Dermis microvascular lymphatic vessel endothelial cell (primary cell): ENCODE measurements around the gene EFCAB3. TPM values are rescaled to one million over a fixed set of nuclear protein-coding genes. Genes with fewer than 3 reads are reported as not detected.
"Not testable (repeated sequence)": the region's sequence is repeated elsewhere in the genome, so short reads cannot be mapped to it uniquely, and the experiment has no call there.

Experiments used
- DNase-seq, 2 donors: peaks; one replicate each; pipeline versions ENCODE4 v3.0.0 to v3.0.0-alpha.2; 2010; ENCODE audit warnings: low read depth in 2 of 2
- total RNA-seq: library from RNA; depleted of rRNA; stranded (reverse); fragments of >200 nt; gene quantifications from 2 replicates; pipeline ENCODE4 v1.2.1, GENCODE V29; 2014

EFCAB3 gene
- not detected in 2 replicates for total RNA-seq

DNA sequence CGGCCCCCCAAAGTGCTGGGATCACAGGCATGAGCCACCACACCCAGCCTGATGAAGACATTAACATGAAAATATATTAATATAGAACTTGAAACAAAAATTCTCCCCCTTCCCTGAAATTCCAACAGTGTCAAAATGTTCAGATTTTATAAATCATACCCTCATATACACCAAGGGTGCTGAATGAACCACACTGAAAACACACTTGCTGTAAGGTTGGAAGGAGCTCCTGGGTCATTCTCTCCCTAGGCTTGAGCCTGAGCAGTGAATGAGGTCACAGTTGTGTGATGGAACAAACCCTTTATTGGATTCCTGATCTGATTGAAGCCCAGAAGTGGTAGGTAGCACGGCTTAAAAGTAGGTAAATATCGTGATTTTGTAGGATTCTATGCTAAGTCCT is at the start of gene EFCAB3:
Gene EFCAB3, plus strand, starts transcription at position 301 of the 400 bp plus-strand sequence. CDS start 2,427 bp downstream, outside the sequence.
- no peak for DNase-seq

DNA sequence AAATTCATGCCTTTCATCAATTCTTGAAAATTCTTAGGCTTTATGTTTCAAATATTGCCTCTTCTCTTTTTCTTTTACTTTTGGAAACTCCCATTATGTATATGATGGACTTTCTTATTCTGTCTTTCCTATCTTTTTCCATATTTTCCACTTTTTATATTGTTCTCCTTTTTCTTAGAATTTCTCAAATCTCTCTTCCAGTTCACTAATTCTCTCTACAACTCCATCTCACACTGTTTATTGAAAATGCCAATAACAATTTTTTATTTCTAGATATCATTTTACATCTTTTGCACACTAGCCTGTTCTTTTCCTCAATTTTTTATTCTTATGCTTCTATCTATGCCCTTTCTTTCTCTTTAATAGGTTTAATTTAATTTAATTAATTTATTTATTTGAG is 43.8 kb upstream of the EFCAB3 start:
- DNase-seq = no peak

DNA sequence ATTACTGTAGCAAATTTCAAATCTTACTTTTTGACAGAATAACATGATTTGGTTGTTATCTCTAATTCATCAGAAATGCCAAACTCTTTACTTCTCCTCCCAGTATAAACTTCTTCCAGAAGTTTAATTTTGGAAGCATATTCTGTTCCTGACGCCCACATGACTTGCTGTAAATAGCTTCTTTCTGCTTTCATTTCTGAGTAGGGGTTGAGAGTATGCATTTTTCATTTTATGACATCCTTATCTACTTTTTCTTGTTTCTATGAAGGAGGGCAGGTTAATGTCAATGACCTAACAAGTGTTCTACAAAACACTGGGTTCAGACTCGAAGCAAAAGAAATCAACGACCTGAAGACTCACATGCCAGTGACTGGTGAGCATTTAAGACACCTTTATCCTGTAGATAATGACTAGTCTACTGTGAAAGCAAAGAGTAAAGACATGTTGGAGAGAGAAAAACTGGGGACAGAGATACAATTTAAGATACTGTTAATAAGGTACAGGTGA is 36.5 kb upstream of the EFCAB3 start:
- no peak for DNase-seq

DNA sequence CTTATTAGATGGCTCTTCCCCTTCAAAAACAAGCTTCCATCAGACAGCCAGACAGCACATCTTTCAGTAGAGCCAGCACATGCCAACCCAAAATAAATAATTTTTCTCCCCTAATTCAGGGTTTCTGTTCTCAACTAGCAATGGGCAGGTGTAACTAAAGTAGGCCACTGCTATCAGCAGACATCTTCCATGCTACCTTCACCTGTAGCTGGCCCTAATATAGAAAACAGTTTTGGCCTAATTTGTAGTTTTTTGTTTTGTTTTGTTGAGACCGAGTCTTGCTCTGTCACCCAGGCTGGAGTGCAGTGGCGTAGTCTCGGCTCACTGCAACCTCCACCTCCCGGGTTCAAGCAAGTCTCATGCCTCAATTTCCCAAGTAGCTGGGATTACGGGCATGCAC is 29.2 kb upstream of the EFCAB3 start:
- no peak for DNase-seq

DNA sequence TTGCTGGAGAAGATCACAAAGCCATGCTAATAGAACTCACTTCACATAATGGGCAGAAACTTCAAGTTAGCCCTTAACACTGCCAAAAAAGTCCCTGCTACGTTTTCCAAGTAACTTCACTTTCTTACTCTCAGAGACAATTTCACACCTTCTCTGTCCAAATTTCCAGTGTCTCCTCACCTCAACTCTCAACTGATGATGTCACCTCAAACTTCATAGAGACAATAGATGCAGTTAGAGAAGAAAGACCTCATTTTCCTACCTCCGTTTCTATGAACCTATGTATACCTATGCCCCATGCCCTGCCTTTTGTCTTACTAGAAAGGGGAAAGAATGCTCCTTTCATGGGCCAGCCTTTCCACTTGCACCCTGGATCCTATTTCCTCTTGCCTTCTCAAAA is 14.2 kb upstream of the EFCAB3 start:
- DNase-seq = no peak

DNA sequence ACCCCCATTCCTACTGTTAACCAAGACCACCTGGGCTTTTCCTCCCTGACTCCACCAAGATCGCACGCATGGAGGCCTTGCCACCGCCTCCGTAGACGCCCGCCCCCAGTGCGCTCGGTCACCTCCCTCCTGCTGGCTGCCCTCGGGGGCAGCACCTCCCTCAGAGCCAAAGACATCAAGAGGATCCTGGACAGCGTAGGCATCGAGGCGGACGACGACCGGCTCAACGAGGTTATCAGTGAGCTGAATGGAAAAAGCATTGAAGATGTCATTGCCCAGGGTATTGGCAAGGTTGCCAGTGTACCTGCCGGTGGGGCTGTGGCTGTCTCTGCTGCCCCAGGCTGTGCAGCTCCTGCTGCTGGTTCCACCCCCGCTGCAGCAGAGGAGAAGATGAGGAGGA is 1.2 kb downstream of the EFCAB3 start:
- DNase-seq = no peak

DNA sequence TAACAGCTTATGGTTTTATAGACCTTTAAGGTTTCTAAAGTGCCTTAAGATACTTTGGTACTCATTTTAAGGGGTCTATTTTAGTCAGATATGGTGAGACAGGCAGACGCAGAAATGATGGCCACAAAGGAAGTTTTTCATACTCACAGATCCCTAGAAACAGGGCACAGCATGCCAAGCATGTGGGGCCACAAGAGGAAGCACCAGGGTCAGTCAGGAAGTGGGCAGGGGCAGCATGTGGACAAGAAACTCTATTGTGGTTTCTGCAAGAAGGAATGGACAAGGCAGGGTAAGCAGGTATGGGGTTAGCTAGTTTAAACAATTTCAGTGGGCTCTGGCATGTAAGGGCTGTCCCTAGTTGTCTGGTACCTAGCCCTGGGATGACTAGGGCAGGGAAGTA is 8.5 kb downstream of the EFCAB3 start:
- DNase-seq = no peak

DNA sequence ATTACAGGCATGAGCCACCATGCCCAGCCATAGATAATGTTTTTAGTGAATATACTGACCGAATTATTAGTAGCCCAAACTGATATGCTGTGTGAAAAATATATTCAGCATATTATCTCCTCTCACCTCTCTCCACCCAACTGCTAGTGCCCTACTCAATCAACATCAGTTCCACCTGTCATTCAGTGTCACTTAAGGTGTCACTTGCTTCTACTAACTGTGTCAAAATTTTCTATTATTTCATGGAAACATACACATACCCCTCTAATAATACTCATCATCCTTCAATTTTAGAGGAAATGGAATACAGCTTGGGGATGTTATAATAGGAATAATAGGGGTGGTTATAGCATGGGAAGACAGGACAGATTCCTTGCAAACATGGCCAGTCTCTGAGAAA is 12.6 kb downstream of the EFCAB3 start:
- DNase-seq = no peak

DNA sequence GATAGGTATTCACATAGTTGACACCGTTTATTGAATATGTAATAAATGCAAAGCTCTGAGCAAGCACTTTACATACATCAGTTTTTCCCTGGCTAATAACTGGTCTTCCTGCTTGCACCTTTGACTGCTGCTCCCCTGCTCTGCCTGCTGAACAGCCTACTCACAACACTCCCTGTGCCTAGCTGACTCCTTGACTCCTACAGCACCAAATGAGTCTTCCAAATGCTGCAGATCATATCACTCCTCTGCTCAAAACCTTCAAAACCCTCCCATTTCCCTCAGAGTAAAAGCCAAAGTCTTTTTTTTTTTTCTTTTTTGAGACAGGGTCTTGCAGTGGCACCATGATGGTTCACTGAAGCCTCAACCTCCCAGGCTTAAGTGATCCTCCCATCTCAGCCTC is 18.5 kb downstream of the EFCAB3 start:
- DNase-seq = no peak

DNA sequence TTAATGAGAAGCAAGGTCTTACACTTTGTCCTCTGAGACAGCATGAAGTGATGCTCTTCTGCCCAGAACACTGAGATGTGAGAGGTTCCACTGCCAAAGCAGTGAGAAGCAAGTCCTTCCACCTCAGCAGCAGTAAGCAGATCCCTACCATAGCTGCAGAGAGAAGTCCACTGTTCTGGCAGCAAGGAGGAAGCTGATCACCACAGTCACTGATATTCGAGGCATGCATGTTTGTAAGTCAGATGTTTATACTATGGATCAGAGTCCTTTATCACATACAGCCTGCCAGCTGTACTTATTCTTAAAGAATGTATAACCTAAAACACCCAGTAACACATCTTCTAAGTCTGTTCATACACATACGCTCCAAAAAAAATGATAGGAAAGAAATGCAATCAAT is 25.1 kb downstream of the EFCAB3 start:
- DNase-seq = no peak

DNA sequence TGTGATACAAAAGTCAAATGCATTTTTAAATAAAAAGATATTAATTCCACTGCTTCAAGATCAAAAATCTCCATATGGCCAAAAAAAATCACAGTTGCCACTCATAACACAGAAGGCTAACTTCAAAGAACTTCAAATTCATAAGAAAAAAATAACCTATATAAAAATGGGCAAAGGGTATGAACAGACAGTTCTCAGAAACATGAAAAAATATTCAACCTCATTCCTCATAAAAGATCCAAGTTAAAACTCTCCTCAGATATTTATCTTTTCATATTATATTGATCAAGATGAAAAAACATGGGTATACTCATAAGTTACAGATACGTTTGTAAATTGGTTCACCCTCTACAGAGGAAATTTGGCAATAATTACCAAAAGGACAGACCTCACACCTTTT is 32.7 kb downstream of the EFCAB3 start:
- DNase-seq = not testable (repeated sequence)

DNA sequence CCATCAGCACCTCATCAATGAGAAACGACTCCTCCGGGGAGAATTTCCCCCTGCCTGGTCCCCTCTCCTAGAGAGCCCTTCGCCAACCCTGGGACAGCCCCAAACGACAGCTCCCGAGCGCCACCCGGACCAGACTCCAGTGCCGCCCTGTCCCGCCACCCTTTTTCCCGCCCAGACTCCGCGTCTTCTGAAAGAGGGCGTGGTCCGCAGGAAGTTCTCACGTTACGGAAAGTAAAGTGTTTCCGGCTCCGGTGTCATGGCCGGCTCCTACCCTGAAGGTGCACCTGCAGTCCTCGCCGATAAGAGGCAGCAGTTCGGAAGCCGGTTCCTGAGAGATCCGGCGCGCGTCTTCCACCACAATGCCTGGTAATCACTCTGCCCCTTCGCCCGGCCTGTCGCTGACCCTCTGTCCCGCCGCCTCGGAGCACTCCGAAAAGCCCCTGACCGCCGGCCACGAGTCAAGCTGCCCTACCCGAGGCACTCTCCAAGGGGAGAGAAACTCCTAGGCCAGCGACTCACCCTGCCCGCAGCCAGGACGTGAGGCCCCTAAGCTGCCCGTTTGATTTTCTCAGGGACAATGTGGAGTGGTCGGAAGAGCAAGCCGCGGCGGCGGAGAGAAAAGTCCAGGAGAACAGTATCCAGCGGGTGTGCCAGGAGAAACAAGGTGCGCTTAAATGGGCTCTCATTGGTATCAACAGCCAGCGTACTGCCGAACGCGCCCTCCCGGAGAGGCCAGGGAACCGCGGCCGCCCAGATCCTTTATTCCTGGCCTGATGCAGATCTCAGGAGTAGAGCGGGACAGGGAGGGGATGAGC is 43.5 kb downstream of the EFCAB3 start, which contains the start of gene METTL2A:
Gene METTL2A, plus strand, starts transcription at position 251 of the 815 bp plus-strand sequence. Its CDS starts 6 bp downstream, at position 257.
- peak; percentile 50 to 87 for DNase-seq

DNA sequence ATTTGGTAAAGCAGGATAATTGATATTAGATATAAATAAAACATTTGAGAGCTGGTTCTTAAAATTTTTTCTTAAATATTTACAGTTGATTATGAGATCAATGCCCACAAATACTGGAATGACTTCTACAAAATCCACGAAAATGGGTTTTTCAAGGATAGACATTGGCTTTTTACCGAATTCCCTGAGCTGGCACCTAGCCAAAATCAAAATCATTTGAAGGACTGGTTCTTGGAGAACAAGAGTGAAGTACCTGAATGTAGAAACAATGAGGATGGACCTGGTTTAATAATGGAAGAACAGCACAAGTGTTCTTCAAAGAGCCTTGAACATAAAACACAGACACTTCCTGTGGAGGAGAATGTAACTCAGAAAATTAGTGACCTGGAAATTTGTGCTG is 45.9 kb downstream of the EFCAB3 start:
- not testable (repeated sequence) for DNase-seq

DNA sequence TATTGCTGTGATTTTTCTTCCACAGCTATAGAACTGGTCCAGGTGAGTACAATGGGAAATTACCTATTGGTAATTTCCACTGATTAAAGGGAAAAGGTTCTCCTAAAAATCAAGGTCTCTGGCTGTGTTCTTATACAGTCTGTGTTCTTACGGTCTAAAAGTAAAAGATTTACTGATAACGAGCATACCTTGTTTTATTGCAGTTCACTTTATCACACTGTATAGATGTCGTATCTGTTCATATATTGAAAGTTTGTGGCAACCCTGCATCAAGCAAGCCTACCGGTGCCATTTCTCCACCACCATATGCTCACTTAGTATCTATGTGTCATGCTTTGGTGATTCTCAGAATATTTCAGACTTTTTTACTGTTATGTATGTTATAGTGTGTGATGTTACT is 54.9 kb downstream of the EFCAB3 start:
- not testable (repeated sequence) for DNase-seq

DNA sequence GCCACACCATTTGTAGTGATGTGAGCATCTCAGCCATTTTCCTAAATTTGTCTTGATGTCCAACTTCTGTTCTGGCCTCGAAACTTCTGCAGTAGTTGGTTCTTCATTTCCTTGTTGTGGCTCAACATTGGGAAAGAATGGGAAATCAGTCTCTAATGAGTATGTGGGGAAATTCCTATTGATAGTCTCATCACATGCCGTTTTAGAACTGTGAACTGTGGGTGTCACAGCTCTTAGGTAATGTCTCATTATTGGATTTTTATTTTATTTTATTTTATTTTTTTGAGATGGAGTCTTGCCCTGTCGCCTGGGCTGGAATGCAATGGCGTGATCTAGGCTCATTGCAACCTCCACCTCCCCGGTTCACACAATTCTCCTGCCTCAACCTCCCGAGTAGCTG is 60.8 kb downstream of the EFCAB3 start:
- DNase-seq = not testable (repeated sequence)

DNA sequence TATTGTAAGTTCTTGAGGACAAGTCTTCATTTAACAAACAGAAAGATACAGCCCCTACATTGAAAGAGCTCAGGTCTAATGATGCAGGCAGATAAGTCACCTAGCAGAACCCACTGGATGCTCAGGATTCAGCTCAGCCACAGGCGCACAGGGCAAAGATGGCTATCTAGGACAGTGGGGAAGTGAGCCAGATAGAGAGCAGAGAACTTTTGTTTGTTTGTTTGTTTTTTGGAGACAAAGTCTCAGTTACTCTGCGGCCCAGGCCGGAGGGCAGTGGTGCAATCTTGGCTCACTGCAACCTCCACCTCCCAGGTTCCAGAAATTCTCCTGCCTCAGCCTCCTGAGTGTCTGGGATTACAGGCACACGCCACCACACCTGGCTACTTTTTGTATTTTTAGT is 63.7 kb downstream of the EFCAB3 start:
- no peak for DNase-seq

DNA sequence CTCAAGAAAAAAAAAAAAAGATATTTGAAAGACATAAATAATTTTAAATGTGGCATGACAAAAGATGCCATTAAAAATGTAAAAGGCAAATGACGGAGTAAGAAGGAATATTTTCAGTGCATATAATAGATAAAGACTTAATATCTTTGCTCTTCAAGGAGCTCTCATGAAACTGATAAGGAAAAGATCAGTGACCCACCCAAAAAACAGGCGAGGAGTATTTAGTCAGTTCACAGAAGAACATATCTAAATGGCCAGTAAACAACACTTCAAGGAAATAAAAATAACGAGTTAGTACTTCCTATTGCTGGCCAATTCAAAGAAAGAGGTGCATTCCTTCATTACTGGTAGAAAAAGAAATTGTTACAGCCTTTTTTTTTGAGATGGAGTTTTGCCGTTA is 65.4 kb downstream of the EFCAB3 start:
- not testable (repeated sequence) for DNase-seq

DNA sequence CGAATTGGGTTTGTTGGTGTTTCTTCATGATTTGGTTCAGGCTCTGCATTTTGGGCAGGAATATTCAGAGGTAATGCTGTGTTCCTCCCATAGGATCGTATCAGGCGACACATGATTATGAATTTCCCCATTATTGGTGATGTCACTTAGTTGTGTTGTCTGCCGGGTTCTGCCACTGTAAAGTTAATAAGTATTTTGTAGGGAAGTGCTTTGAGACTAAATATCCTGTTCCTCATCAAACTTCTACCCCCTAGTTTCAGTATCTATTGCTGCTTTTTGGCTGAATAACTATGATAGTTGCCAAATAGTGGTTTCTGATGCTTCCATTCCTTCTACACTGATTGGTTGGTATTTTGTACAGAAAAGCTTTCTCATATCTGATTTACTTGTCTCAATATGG is 71.8 kb downstream of the EFCAB3 start:
- DNase-seq = not testable (repeated sequence)

DNA sequence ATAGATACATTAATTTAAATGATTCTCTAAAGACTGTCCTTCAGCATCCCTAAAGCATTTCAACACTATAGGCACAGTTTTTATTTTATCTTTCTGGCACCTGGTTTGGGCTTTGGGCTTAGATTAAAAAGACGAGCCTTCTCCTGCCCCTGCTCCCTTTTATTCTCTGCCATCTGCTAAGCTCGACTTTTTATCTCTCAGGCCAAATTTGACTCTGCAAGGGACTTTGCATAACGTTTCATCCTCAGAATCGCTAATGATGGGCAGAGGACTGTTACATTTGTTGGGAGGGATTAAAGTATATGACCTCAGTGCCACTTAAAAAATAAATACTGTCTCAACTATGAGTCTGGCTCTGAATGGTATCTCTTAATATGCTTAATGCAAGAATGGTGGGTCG is 72.7 kb downstream of the EFCAB3 start:
- not testable (repeated sequence) for DNase-seq

DNA sequence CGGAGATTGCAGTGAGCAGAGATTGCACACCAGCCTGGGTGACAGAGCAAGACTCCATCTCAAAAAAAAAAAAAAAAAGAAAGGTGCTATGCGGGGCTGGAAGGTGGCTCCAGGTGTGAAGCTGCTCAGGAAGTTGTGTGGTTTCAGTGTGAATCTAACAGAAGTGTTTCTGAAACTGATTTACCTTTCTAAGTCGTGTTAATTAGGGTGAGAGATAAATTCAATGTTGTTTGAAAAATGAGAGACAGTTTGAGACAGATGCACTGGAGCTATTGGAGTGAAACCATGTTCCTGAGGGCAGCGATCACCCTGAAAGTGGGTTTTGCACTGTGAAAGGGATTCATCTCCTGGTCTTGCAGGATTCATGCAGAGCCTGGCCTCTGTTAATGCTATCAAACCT is 73.3 kb downstream of the EFCAB3 start:
- not testable (repeated sequence) for DNase-seq

DNA sequence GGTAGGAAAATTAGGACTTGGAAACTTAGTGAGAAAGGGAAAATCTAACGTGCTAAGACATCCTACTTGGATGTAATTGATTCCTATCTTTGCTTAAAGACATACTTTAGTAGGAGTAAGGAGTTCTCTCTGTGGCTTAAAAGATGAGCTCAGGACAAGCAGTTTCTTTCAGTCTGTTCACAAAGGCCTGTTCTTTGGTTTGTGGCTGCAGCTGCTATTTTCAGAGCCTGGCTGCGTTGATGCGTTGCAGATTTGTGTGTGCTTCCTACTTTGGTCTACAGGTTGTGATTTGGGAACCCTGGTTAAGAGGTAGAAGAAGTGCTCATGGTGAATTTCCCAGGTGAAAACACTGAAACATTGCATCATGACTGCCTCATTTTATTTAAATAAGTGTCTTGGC is 73.8 kb downstream of the EFCAB3 start:
- not testable (repeated sequence) for DNase-seq

DNA sequence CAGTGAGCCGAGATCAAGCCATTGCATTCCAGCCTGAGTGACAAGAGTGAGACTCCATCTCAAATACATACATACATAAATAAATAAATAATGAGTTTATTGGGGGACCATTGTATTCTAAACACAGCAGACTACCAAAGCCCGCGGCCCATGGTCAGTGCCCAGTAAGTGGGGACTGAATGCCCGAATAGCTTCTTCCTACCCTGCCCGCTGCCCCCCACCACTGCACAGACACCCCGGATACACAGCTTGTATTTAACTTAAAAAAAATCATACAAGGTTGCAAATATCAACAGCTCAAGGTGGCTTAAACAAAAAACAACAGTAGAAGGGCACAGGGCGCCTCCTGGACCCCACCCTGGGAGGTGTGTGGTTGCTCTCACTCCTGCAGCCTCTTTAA is 75.7 kb downstream of the EFCAB3 start:
- no peak for DNase-seq

DNA sequence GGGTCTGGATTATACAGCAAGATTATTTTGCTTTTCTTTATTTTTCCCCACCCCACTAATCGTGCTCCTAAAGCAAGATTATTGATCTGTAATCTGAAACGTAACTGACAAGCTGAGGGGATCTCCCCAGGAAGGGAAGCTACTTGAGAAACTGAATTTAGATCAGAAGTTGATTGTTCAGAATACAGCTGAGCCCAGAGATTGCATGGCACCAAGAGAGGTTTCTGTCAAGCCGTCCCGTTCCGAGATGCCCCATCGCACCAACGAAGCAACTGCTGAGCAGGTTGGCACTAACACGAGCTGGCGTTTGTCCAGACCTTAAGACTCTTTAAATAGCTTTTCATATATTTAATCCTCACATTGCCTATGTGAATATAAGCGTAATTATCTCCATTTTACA is 78.1 kb downstream of the EFCAB3 start:
- DNase-seq = not testable (repeated sequence)
